ENCODE measurements around the gene LRRC40. TPM values are rescaled to one million over a fixed set of nuclear protein-coding genes. Genes with fewer than 3 reads are reported as not detected.

The LRRC40 gene
- total and polyA plus RNA-seq, 7 donors, result 7.5 to 20.7 (median 14.0) TPM

DNA sequence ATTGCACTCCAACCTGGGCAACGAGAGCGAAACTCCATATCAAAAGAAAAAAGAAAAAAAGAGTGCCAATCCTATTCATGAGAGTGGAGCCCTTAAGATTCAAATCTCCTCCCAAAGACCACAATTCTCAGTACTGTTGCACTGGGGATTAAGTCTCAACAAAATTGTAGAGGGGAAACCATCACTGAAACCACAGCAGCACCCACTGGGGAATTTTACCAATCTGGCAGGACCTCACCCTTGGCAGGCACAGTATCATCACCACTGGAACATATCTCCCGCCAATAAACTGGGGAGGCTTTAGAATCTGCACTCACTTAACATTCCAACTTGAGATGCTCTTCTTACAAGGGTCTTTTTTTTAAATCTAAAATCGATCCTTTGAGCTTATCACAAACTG lies 41.0 kb downstream of the LRRC40 start:
- H3K4me3 ChIP-seq, result no peak overlapping the region
- no peak for DNase-seq
- TF ChIP-seq EP300 (IDR thresholded peaks at IDR 0.05) (no peak), POLR2AphosphoS5 (IDR thresholded peaks at IDR 0.05) (no peak)
- H3K9me3 ChIP-seq, result no peaks in the 10 kb centered on the region
- H3K27ac ChIP-seq, result no peak overlapping the region
- H3K36me3 ChIP-seq, result peaks cover 0 to 13% (median 3%) of the 10 kb centered on the region in 4 donors
- intact Hi-C loops (cut with DNase I), result no loop called here
- WGBS, 2 donors, result 88 to 96% methylated on average over 4 of the region's 4 CpGs
- no peaks in the 10 kb centered on the region for H3K27me3 ChIP-seq
- no peaks in the 10 kb centered on the region for H3K4me1 ChIP-seq

DNA sequence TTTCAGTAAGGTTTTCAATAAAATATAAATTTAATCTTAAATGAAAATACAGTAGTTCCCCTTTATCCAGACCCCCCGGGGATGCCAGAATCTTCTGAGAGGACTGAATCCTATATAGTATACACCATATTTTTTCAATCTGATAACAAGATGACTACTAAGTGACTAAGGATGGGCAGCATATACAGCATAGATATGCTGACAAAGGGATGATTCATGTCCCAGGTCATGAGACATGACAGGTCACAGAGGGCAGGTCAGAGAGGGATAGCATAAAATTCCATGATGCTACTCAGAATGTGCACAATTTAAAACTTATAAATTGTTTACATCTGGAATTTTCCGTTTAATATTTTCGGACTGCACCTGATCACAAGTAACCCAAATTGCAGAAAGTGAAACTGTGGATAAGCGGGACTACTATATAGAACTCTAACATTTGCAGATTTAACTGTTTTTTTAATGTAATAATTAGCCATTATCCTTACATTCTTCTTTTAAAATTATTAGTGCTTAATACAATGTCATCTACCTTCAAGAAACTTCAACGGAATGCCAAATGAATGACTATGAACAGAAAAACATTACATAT lies 48.8 kb downstream of the LRRC40 start:
- no peaks in the 10 kb centered on the region for H3K4me1 ChIP-seq
- no peaks in the 10 kb centered on the region for H3K27me3 ChIP-seq
- no peak for TF ChIP-seq POLR2A (IDR thresholded peaks at IDR 0.05)
- no peak for TF ChIP-seq EP300 (IDR thresholded peaks at IDR 0.05)
- no peak for TF ChIP-seq POLR2AphosphoS5 (IDR thresholded peaks at IDR 0.05)
- TF ChIP-seq, protein P1, sequence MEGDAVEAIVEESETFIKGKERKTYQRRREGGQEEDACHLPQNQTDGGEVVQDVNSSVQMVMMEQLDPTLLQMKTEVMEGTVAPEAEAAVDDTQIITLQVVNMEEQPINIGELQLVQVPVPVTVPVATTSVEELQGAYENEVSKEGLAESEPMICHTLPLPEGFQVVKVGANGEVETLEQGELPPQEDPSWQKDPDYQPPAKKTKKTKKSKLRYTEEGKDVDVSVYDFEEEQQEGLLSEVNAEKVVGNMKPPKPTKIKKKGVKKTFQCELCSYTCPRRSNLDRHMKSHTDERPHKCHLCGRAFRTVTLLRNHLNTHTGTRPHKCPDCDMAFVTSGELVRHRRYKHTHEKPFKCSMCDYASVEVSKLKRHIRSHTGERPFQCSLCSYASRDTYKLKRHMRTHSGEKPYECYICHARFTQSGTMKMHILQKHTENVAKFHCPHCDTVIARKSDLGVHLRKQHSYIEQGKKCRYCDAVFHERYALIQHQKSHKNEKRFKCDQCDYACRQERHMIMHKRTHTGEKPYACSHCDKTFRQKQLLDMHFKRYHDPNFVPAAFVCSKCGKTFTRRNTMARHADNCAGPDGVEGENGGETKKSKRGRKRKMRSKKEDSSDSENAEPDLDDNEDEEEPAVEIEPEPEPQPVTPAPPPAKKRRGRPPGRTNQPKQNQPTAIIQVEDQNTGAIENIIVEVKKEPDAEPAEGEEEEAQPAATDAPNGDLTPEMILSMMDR (IDR thresholded peaks at IDR 0.05), result no peak
- H3K9me3 ChIP-seq, result no peaks in the 10 kb centered on the region
- peaks cover 0 to 6% (median 2%) of the 10 kb centered on the region in 4 donors for H3K36me3 ChIP-seq
- no peak overlapping the region for H3K4me3 ChIP-seq
- intact Hi-C loops (cut with DNase I), result no loop called here
- no peak for DNase-seq
- H3K27ac ChIP-seq, result no peak overlapping the region
- 93 to 97% methylated on average over 5 of the region's 5 CpGs for WGBS, 2 donors

DNA sequence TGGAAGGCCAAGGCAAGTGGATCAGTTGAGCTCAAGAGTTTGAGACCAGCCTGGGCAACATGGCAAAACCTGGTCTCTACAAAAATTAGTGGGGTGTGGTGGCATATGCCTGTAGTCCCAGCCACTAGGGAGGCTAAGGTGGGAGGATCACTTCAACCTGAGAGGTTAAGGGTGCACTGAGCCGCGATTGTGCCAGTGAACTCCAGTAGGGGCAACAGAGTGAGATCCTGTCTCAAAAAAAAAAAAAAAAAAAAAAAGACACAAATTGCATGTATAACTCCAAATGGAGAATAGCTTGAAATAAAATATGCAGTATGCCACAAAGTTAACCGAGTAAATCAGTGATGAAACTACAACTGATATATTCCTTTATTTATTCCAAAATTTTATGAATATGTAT lies 51.6 kb downstream of the LRRC40 start:
- intact Hi-C loops (cut with DNase I), result no loop called here
- Histone ChIP-seq H3K27ac (no peak overlapping the region), H3K4me3 (no peak overlapping the region), H3K9me3 (no peaks in the 10 kb centered on the region), H3K36me3 (peaks cover 0 to 18% (median 4%) of the 10 kb centered on the region in 4 donors), H3K4me1 (no peaks in the 10 kb centered on the region), H3K27me3 (no peaks in the 10 kb centered on the region)
- TF ChIP-seq, protein P1 (IDR thresholded peaks at IDR 0.05), result no peak
- TF ChIP-seq POLR2AphosphoS5 (IDR thresholded peaks at IDR 0.05), result no peak
- TF ChIP-seq EP300 (IDR thresholded peaks at IDR 0.05), result no peak
- TF ChIP-seq POLR2A (IDR thresholded peaks at IDR 0.05), result no peak
- DNase-seq, result no peak
- WGBS, 2 donors, result 95 to 97% methylated on average over 3 of the region's 3 CpGs

DNA sequence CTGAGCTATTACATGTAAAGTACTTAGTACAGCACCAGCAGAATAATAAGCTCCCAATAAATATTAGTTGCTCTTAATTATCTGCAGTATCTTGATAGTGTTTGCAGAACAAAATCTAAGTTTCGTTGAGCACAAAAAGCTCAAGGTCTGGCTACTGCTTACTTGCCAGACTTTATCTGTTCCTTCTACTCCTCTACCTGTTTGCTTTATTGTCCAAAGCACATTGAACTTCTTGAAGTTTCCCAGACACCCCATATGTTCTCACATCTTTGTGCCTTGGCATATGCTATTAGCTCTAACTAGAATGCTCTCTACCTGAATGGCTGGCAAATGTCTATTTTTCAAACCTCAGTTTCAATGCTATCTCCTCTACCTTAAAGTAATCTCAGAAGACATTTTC lies 54.9 kb downstream of the LRRC40 start:
- Histone ChIP-seq H3K36me3 (peaks cover 0 to 39% (median 3%) of the 10 kb centered on the region in 4 donors), H3K4me3 (no peak overlapping the region), H3K27me3 (no peaks in the 10 kb centered on the region), H3K9me3 (no peaks in the 10 kb centered on the region), H3K27ac (no peak overlapping the region), H3K4me1 (no peaks in the 10 kb centered on the region)
- WGBS, 2 donors, result 95 to 98% methylated on average over 1 of the region's 1 CpG
- no peak for DNase-seq
- TF ChIP-seq, protein P1 (IDR thresholded peaks at IDR 0.05), result no peak
- no peak for TF ChIP-seq EP300 (IDR thresholded peaks at IDR 0.05)
- no peak for TF ChIP-seq POLR2AphosphoS5 (IDR thresholded peaks at IDR 0.05)
- TF ChIP-seq POLR2A (IDR thresholded peaks at IDR 0.05), result no peak
- intact Hi-C loops (cut with DNase I), result no loop called here

DNA sequence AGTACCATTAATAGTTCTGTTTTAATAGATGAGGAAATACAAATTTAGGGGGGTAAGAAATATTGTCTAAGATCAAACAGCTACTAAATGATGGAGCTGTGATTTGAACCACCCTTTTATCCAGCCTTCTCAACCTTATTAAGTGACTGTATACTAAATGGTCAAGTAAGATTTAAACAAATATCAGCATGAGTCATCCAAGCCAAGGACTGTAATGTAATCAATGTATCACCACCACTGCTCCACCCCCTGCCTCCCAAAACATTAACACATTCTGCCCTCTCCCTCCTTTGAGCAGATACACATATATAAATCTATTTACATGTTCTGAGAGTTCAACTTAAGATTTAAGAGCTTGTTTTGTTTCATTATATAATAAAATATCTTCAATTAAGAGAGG lies 58.9 kb downstream of the LRRC40 start:
- H3K36me3 ChIP-seq, result peaks cover 0 to 52% (median 3%) of the 10 kb centered on the region in 4 donors
- H3K4me3 ChIP-seq, result no peak overlapping the region
- no peak for DNase-seq
- H3K9me3 ChIP-seq, result no peaks in the 10 kb centered on the region
- H3K4me1 ChIP-seq, result peaks cover 0 to 19% (median 7%) of the 10 kb centered on the region in 4 donors
- TF ChIP-seq, protein P1 (IDR thresholded peaks at IDR 0.05), result no peak
- TF ChIP-seq POLR2AphosphoS5 (IDR thresholded peaks at IDR 0.05) (no peak), POLR2A (IDR thresholded peaks at IDR 0.05) (no peak), EP300 (IDR thresholded peaks at IDR 0.05) (no peak)
- H3K27ac ChIP-seq, result no peak overlapping the region
- no peaks in the 10 kb centered on the region for H3K27me3 ChIP-seq
- intact Hi-C loops (cut with DNase I), result no loop called here

Data from sigmoid colon (tissue), 7 donors.